A673 (cell line): ENCODE data around the gene GPR84. TPM values are rescaled to one million over a fixed set of nuclear protein-coding genes. Genes with fewer than 3 reads are reported as not detected.

Source experiments
- Bru-seq: library from RNA; stranded (reverse); fragments of 400-500 nt; gene quantifications from one replicate; lab custom pipeline; 2021; lab: Mats Ljungman, UMichigan
- BruChase-seq, 2 experiments: library from RNA; stranded (reverse); fragments of 400-500 nt; gene quantifications; one replicate each; lab custom pipeline; 2021; lab: Mats Ljungman, UMichigan
- BruUV-seq: library from RNA; stranded (reverse); fragments of 400-500 nt; replicated peaks from 2 replicates; lab custom pipeline; 2021; lab: Mats Ljungman, UMichigan
- CTCF ChIA-PET: fragments of 300-600 bp; sonication (Branson Sonifier 250); formaldehyde crosslinking; loops from one replicate; lab custom pipeline; 2022; ENCODE audit warnings: antibody characterized with exemption; lab: Charles Lee
- POLR2A ChIA-PET: fragments of 300-600 bp; sonication (Branson Sonifier 250); formaldehyde crosslinking; loops from one replicate; lab custom pipeline; 2022; ENCODE audit warnings: antibody characterized with exemption; ENCODE audit not compliant: low non-redundant PET; lab: Charles Lee
- DNase-seq: peaks from one replicate; pipeline ENCODE4 v3.0.0-alpha.2; 2015; ENCODE audit warnings: low spot score
- H3K27ac ChIP-seq: fragments of 200-600 bp; sonication (generic); 2 replicates; pipeline ENCODE4 v1.5.1; 2016; ENCODE audit warnings: mixed run types, low read depth, mild to moderate bottlenecking, mixed read lengths, antibody characterized with exemption, low read length; ENCODE audit not compliant: poor library complexity, severe bottlenecking
- H3K27me3 ChIP-seq: fragments of 200-600 bp; sonication (generic); replicated peaks from 2 replicates; pipeline ENCODE4 v1.6.1; 2017; ENCODE audit warnings: mixed run types, low read depth, mild to moderate bottlenecking, mixed read lengths, antibody characterized with exemption, low read length; ENCODE audit not compliant: insufficient read depth, poor library complexity
- H3K36me3 ChIP-seq: fragments of 200-600 bp; sonication (generic); 2 replicates; pipeline ENCODE4 v1.6.1; 2016; ENCODE audit warnings: mixed run types, mild to moderate bottlenecking, mixed read lengths, antibody characterized with exemption, low read length; ENCODE audit not compliant: insufficient read depth, poor library complexity, severe bottlenecking
- H3K4me1 ChIP-seq: fragments of 200-600 bp; sonication (generic); 2 replicates; pipeline ENCODE4 v1.6.1; 2017; ENCODE audit warnings: mixed run types, mild to moderate bottlenecking, mixed read lengths, antibody characterized with exemption, low read length; ENCODE audit not compliant: insufficient read depth, poor library complexity, severe bottlenecking
- H3K4me3 ChIP-seq: fragments of 200-600 bp; sonication (generic); 2 replicates; pipeline ENCODE4 v1.5.1; 2016; ENCODE audit warnings: low read depth, mixed run types, mild to moderate bottlenecking, mixed read lengths, low read length; ENCODE audit not compliant: poor library complexity, severe bottlenecking
- H3K9me3 ChIP-seq: fragments of 200-600 bp; sonication (generic); 2 replicates; pipeline ENCODE4 v1.6.1; 2016; ENCODE audit warnings: mixed run types, low read depth, mild to moderate bottlenecking, mixed read lengths, antibody characterized with exemption, low read length; ENCODE audit not compliant: poor library complexity, severe bottlenecking
- CTCF ChIP-seq: fragments of 300-800, 200-600 bp; sonication (generic); conservative IDR thresholded peaks from 2 replicates; pipeline ENCODE4 v1.5.1; 2017; ENCODE audit warnings: low read depth, mild to moderate bottlenecking, antibody characterized with exemption, low read length, moderate library complexity, mixed read lengths
- EZH2 ChIP-seq: fragments of 200-600 bp; sonication (generic); IDR thresholded peaks from 2 replicates; pipeline ENCODE4 v1.6.1; 2017; ENCODE audit warnings: borderline replicate concordance, low read depth, mild to moderate bottlenecking, mixed read lengths, antibody characterized with exemption, low read length; ENCODE audit not compliant: poor library complexity, severe bottlenecking
- intact Hi-C: fragments of 100-400 bp; cut with micrococcal nuclease; formaldehyde crosslinking; loops from one replicate; pipeline ENCODE4 v1.10.0; 2022; ENCODE audit not compliant: unreplicated experiment
- long read RNA-seq: library from polyadenylated mRNA; stranded (forward); transcript quantifications from one replicate; pipeline ENCODE4 v2.0.0, GENCODE V29; 2022
- total RNA-seq: library from RNA; stranded (reverse); gene quantifications from 2 replicates; pipeline ENCODE4 v1.2.3, GENCODE V29; 2021

The GPR84 gene
- total RNA-seq (not detected in 2 replicates), Bru-seq, nascent RNA (percentile 25 among the genes with signal in this experiment), BruChase-seq, experiment 1, labeled RNA remaining after a 2-hour chase (percentile 20 among the genes with signal in this experiment), BruChase-seq, experiment 2, labeled RNA remaining after a 6-hour chase (percentile 34 among the genes with signal in this experiment)
- long read RNA-seq, result 0 reads

GRCh38 chr12:54364413-54364812 lies at the start of gene GPR84:
Gene GPR84 (minus strand): TSS chr12:54364486. CDS start chr12:54363851, 635 bp downstream.
- CTCF ChIA-PET, result no interaction called here
- POLR2A ChIA-PET, result no interaction called here
- TF ChIP-seq CTCF (no peak), EZH2 (no peak)
- H3K36me3 ChIP-seq, result no peaks in the 10 kb centered on the region
- no peak for DNase-seq
- intact Hi-C loops, result no loop called here
- H3K4me3 ChIP-seq, result no peak within 1 kb of the TSS
- no peak within 1 kb of the TSS for H3K27ac ChIP-seq
- H3K27me3 ChIP-seq, result no peaks in the 10 kb centered on the region
- no TSS peak for BruUV-seq
- H3K4me1 ChIP-seq, result peaks cover 31% of the 10 kb centered on the region
- H3K9me3 ChIP-seq, result no peaks in the 10 kb centered on the region

GRCh38 chr12:54413284-54414190 lies 49.3 kb upstream of the GPR84 start:
- DNase-seq, result peak; percentile 89
- Histone ChIP-seq H3K4me1 (peaks cover 61% of the 10 kb centered on the region), H3K9me3 (no peaks in the 10 kb centered on the region), H3K27ac (peak overlapping the region; percentile 77), H3K36me3 (peaks cover 8% of the 10 kb centered on the region), H3K27me3 (no peaks in the 10 kb centered on the region), H3K4me3 (peak overlapping the region; percentile 7)
- POLR2A ChIA-PET, result interaction anchor here (0.6 kb wide), 2 partner anchors 18 to 272 kb away, joined by 4 to 5 read pairs; no protein-coding TSS in a partner anchor
- BruUV-seq, result no TSS peak
- intact Hi-C loops, result no loop called here
- TF ChIP-seq EZH2 (no peak), CTCF (no peak)
- CTCF ChIA-PET, result interaction anchor here (0.6 to 1.4 kb wide), 6 partner anchors 14 to 89 kb away, joined by 3 to 8 read pairs (median 4); partner anchors contain the start of gene COPZ1

GRCh38 chr12:54412786-54413185 lies 48.5 kb upstream of the GPR84 start:
- H3K27me3 ChIP-seq, result no peaks in the 10 kb centered on the region
- DNase-seq, result no peak
- H3K4me1 ChIP-seq, result peaks cover 60% of the 10 kb centered on the region
- no peaks in the 10 kb centered on the region for H3K9me3 ChIP-seq
- peaks cover 15% of the 10 kb centered on the region for H3K36me3 ChIP-seq
- POLR2A ChIA-PET, result interaction anchor here (0.6 kb wide), 1 partner anchor 271 kb away, joined by 5 read pairs; no protein-coding TSS in a partner anchor
- peak overlapping the region; percentile 7 for H3K4me3 ChIP-seq
- TF ChIP-seq EZH2 (no peak), CTCF (no peak)
- intact Hi-C loops, result no loop called here
- CTCF ChIA-PET, result interaction anchor here (0.6 to 1.4 kb wide), 6 partner anchors 13 to 88 kb away, joined by 3 to 8 read pairs (median 4); partner anchors contain the start of gene COPZ1
- peak overlapping the region; percentile 77 for H3K27ac ChIP-seq
- BruUV-seq, result no TSS peak
